NCI-H524 (cell line): ENCODE data around the gene AGA.

Experiments
- DNase-seq, 2 experiments: peaks; one replicate each; lab custom pipeline; 2025; lab: John Stamatoyannopoulos, UW

AGA gene

GRCh38 chr4:177441803-177442622, at the start of gene AGA:
AGA (minus strand) TSS chr4:177442437; CDS start chr4:177442375, 62 bp downstream.
- DNase-seq = peak; percentile 61 to 84

- no peak for DNase-seq
Measured at GRCh38 chr4:177492022-177492421, 49.8 kb upstream of the AGA start.

GRCh38 chr4:177490769-177491168, 48.5 kb upstream of the AGA start:
- no peak for DNase-seq

- DNase-seq = no peak
Measured at GRCh38 chr4:177489471-177490246, 47.4 kb upstream of the AGA start.

- no peak for DNase-seq
Measured at GRCh38 chr4:177487977-177488376, 45.7 kb upstream of the AGA start.

GRCh38 chr4:177485528-177485927, 43.3 kb upstream of the AGA start:
- DNase-seq = no peak

GRCh38 chr4:177484613-177485021, 42.4 kb upstream of the AGA start:
- no peak for DNase-seq

- DNase-seq = no peak
Measured at GRCh38 chr4:177483760-177484159, 41.5 kb upstream of the AGA start.

- DNase-seq = no peak
Measured at GRCh38 chr4:177483271-177483670, 41.0 kb upstream of the AGA start.

GRCh38 chr4:177482367-177482766, 40.1 kb upstream of the AGA start:
- DNase-seq = no peak

GRCh38 chr4:177480795-177481194, 38.6 kb upstream of the AGA start:
- no peak for DNase-seq

GRCh38 chr4:177479063-177479462, 36.8 kb upstream of the AGA start:
- no peak for DNase-seq

- no peak for DNase-seq
Measured at GRCh38 chr4:177478496-177478895, 36.3 kb upstream of the AGA start.

GRCh38 chr4:177473991-177474390, 31.8 kb upstream of the AGA start:
- no peak for DNase-seq

GRCh38 chr4:177464026-177464425, 21.8 kb upstream of the AGA start:
- no peak for DNase-seq

- no peak for DNase-seq
Measured at GRCh38 chr4:177461606-177462005, 19.4 kb upstream of the AGA start.

- DNase-seq = no peak
Measured at GRCh38 chr4:177460460-177460859, 18.2 kb upstream of the AGA start.

GRCh38 chr4:177455561-177455970, 13.3 kb upstream of the AGA start:
- DNase-seq = no peak

GRCh38 chr4:177453116-177453515, 10.9 kb upstream of the AGA start:
- no peak for DNase-seq

- DNase-seq = no peak
Measured at GRCh38 chr4:177451108-177451500, 8.9 kb upstream of the AGA start.

GRCh38 chr4:177450426-177451107, 8.3 kb upstream of the AGA start:
- DNase-seq = no peak

- peak in 1 of 2 experiments; percentile 34 for DNase-seq
Measured at GRCh38 chr4:177448850-177449249, 6.6 kb upstream of the AGA start.
